Measurements from ENCODE around the gene ABCG8.

DNA sequence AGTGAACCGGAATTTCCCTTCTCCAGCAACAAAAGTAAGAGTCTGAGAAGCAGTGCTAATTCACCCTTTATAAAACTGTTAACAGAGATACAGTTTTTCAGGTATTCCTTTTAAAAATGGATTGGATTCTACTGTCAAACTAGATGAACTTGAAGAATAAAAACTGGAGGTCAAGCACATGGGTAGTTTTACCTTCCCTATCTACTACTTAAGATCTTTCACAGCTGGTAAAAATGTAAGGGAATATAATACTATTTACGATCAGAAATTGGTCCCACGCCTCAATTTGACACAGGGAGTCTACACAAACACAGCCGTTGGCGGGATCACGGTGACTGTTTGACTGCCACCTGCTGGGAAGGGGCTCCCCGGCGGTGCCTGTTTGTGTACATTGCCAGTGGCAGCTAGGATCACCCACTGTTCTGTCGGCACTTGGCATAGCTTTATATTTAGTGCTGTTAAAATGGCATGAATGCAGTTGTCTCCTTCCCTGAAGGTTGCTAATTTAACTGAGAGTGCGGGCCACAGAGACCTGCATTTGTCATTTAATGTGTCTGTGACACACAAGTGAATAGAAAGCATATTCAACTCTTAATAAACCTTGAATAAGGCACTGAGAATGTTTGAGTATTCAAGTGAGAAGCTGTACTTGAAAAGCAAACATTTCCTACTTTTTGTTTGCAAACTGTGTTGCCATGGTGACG is 59.5 kb downstream of the ABCG8 start:
- TF ChIP-seq POLR2A (IDR thresholded peaks at IDR 0.05) (no peak), POLR2AphosphoS5 (IDR thresholded peaks at IDR 0.05) (no peak)

All from stomach (tissue), 4 donors.